Astrocyte of the cerebellum (primary cell): Measurements from ENCODE around the gene CNIH1.
"Not testable (repeated sequence)": the region's sequence is repeated elsewhere in the genome, so short reads cannot be mapped to it uniquely, and the experiment has no call there.

ENCODE experiments used
- DNase-seq: peaks from one replicate; pipeline ENCODE4 v3.0.0-alpha.2; 2011; ENCODE audit warnings: low read depth
- H3K4me3 ChIP-seq: 2 replicates; pipeline ENCODE4 v1.5.1; 2011; ENCODE audit warnings: mild to moderate bottlenecking, low read depth, low read length, moderate library complexity
- CTCF ChIP-seq: IDR thresholded peaks from 2 replicates; pipeline ENCODE4 v1.5.1; 2012; ENCODE audit warnings: low read length, low read depth, moderate library complexity, mild to moderate bottlenecking; ENCODE audit errors: missing control alignments
- in situ Hi-C: cut with HindIII; loops from 2 replicates; pipeline ENCODE4 v1.10.0; 2017; ENCODE audit warnings: low sequenced_read_pairs

The CNIH1 gene

DNA sequence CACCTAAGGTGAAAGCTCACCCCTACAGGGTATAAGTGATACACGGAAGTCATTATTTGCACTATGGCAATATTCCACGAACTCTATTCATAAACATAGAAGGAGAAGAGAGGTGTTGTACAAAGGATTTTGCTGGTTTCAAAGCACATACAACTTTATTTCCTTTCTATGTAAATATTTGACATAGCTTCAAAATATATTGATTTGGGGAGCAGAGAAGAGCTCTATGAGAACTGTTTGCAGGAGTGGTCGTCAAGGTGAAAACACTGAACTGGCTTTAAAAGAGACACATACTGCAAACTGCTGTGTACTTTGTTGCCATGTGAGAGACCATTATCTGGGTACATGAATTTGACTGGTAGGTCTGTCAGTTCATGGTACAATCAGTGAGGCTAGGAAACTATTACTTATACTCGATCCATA, 16.7 kb downstream of the CNIH1 start:
- no peak for DNase-seq
- TF ChIP-seq CTCF = no peak
- in situ Hi-C loops = no loop called here
- no peak overlapping the region for H3K4me3 ChIP-seq

- in situ Hi-C loops = no loop called here
- no peak for DNase-seq
- no peak overlapping the region for H3K4me3 ChIP-seq
- no peak for TF ChIP-seq CTCF
These were observed 17.2 kb downstream of the CNIH1 start for GRCh38 chr14:54423991-54424390.

- peak; percentile 79 for TF ChIP-seq CTCF
- H3K4me3 ChIP-seq = no peak overlapping the region
- in situ Hi-C loops = no loop called here
- peak; percentile 36 for DNase-seq
These were observed 20.6 kb downstream of the CNIH1 start for GRCh38 chr14:54420478-54421142.

GRCh38 chr14:54411371-54411770, 29.8 kb downstream of the CNIH1 start:
- in situ Hi-C loops = no loop called here
- no peak for DNase-seq
- no peak for TF ChIP-seq CTCF
- H3K4me3 ChIP-seq = no peak overlapping the region

- DNase-seq = no peak
- TF ChIP-seq CTCF = no peak
- H3K4me3 ChIP-seq = no peak overlapping the region
- in situ Hi-C loops = no loop called here
These were observed 31.0 kb downstream of the CNIH1 start for GRCh38 chr14:54410215-54410614.

- H3K4me3 ChIP-seq, DNase-seq, in situ Hi-C loops: not testable (repeated sequence)
These were observed 37.7 kb downstream of the CNIH1 start for GRCh38 chr14:54403401-54404005.

GRCh38 chr14:54399560-54399959, 41.6 kb downstream of the CNIH1 start:
- in situ Hi-C loops = no loop called here

More at GRCh38 chr14:54399560-54399959, 41.6 kb downstream of the CNIH1 start:
- no peak for DNase-seq
- H3K4me3 ChIP-seq = no peak overlapping the region
- TF ChIP-seq CTCF = no peak
